HCT116 (cell line): ENCODE measurements around the gene PSMD11.

ENCODE experiments used
- ATF3 ChIP-seq: IDR thresholded peaks from 2 replicates; pipeline ENCODE4 v1.6.1; 2012
- CTCF ChIP-seq, 3 experiments: fragments of 200-600 bp in 1 of 3; sonication (generic) in 1 of 3; IDR thresholded peaks in 2 of 3; conservative IDR thresholded peaks in 1 of 3; 2 replicates each; pipeline ENCODE4 v1.5.1; 2012 to 2017; ENCODE audit warnings: low read depth in 2 of 3, low read length in 2 of 3, antibody characterized with exemption in 1 of 3, borderline replicate concordance in 1 of 3, control low read depth in 1 of 3, mild to moderate bottlenecking in 1 of 3, mixed read lengths in 1 of 3, mixed run types in 1 of 3, moderate library complexity in 1 of 3; ENCODE audit not compliant: insufficient read depth in 1 of 3
- EGR1 ChIP-seq: IDR thresholded peaks from 2 replicates; pipeline ENCODE4 v1.6.1; 2012; ENCODE audit warnings: low read depth
- POLR2AphosphoS5 ChIP-seq: IDR thresholded peaks from 2 replicates; pipeline ENCODE4 v1.6.1; 2011; ENCODE audit warnings: mild to moderate bottlenecking, low read depth, low read length, moderate library complexity
- RAD21 ChIP-seq: IDR thresholded peaks from 2 replicates; pipeline ENCODE4 v1.6.1; 2012; ENCODE audit warnings: low read depth, mild to moderate bottlenecking
- TCF7L2 ChIP-seq: IDR thresholded peaks from 2 replicates; pipeline ENCODE4 v1.7.0; 2011; ENCODE audit warnings: borderline replicate concordance, inconsistent platforms; ENCODE audit not compliant: insufficient read depth, insufficient read length; ENCODE audit errors: extremely low read depth

- TF ChIP-seq CTCF (IDR thresholded peaks at IDR 0.05 in 2 of 3, conservative IDR thresholded peaks at IDR 0.05 in 1 of 3; ENCODE audit: borderline replicate concordance in 1 of 3, insufficient read depth in 1 of 3, low read depth in 2 of 3, low read length in 2 of 3) (no peak), ATF3 (no peak), RAD21 (no peak), TCF7L2 (no peak), EGR1 (no peak), POLR2AphosphoS5 (no peak)
Observed at GRCh38 chr17:32471652-32472051, 27.3 kb downstream of the PSMD11 start.
